ENCODE data around the gene TNFRSF13B. TPM values are rescaled to one million over a fixed set of nuclear protein-coding genes. Genes with fewer than 3 reads are reported as not detected.
"Not testable (repeated sequence)": the region's sequence is repeated elsewhere in the genome, so short reads cannot be mapped to it uniquely, and the experiment has no call there.

The TNFRSF13B gene
- total RNA-seq, 4 donors from 2014 or later: 0.66 TPM; not detected in 3

GRCh38 chr17:16923904-16924695 is 47.8 kb downstream of the TNFRSF13B start:
- Histone ChIP-seq H3K9me3 (no peaks in the 10 kb centered on the region), H3K27me3 (no peaks in the 10 kb centered on the region), H3K4me1 (no peaks in the 10 kb centered on the region), H3K4me3 (no peak overlapping the region), H3K36me3 (no peaks in the 10 kb centered on the region), H3K27ac (replicated peaks in 1 of 4) (no peak overlapping the region)
- TF ChIP-seq POLR2AphosphoS5 (IDR thresholded peaks at IDR 0.05): no peak
- no peak for TF ChIP-seq POLR2A (IDR thresholded peaks at IDR 0.05; ENCODE audit: low read depth)
- no peak for TF ChIP-seq EP300 (IDR thresholded peaks at IDR 0.05)
- TF ChIP-seq, protein P1, sequence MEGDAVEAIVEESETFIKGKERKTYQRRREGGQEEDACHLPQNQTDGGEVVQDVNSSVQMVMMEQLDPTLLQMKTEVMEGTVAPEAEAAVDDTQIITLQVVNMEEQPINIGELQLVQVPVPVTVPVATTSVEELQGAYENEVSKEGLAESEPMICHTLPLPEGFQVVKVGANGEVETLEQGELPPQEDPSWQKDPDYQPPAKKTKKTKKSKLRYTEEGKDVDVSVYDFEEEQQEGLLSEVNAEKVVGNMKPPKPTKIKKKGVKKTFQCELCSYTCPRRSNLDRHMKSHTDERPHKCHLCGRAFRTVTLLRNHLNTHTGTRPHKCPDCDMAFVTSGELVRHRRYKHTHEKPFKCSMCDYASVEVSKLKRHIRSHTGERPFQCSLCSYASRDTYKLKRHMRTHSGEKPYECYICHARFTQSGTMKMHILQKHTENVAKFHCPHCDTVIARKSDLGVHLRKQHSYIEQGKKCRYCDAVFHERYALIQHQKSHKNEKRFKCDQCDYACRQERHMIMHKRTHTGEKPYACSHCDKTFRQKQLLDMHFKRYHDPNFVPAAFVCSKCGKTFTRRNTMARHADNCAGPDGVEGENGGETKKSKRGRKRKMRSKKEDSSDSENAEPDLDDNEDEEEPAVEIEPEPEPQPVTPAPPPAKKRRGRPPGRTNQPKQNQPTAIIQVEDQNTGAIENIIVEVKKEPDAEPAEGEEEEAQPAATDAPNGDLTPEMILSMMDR (IDR thresholded peaks at IDR 0.05): no peak
- 82% methylated on average over 6 of the region's 15 CpGs for WGBS
- intact Hi-C loops (cut with DNase I): no loop called here
- no peak for DNase-seq (ENCODE audit: extremely low spot score)

DNA sequence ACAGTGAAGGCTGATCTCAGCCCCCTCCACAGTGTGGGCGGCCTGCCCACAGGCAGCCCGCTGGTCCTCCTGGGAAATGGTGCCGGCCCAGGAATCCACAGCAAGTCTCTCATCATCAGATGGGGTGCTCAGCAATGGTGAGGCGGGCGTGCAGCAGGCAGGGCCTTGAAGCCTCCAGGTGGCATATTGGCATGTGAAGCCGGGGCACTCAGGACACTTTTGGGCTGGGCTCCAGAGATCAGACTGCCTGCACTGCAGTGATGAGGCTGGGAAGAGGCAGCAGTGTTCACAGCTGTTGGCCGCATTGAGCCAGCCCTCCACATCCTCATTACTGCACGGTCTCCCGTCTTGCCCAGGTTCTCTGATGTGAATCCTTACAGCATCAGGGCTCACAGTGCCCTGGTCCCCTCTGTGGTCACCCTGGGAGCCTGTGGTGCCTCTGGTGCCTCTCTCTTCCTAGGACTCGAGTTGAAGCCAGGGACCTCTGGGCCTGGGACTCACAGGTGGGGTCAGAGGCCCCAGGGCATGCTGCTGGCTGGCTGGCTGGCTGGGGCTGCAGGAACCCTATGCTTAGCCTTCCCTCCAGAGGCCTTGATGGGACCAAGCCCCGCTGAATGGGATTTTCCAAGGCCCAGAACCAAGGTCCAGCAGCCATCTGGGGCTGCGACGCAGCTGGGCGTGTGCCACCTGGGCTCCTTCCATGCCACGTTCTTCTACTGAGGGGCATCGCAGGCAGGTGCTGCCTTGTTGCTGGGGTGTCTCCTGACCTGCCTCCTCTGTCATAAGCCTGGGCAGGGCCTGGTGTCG is 48.6 kb downstream of the TNFRSF13B start:
- TF ChIP-seq EP300 (IDR thresholded peaks at IDR 0.05) (no peak), POLR2AphosphoS5 (IDR thresholded peaks at IDR 0.05) (no peak), POLR2A (IDR thresholded peaks at IDR 0.05; ENCODE audit: low read depth) (no peak)
- TF ChIP-seq, protein P1 (IDR thresholded peaks at IDR 0.05): no peak
- 95% methylated on average over 4 of the region's 17 CpGs for WGBS
- Histone ChIP-seq H3K36me3 (no peaks in the 10 kb centered on the region), H3K9me3 (no peaks in the 10 kb centered on the region), H3K27me3 (no peaks in the 10 kb centered on the region), H3K4me3 (no peak overlapping the region), H3K27ac (replicated peaks in 1 of 4) (no peak overlapping the region), H3K4me1 (no peaks in the 10 kb centered on the region)
- no peak for DNase-seq (ENCODE audit: extremely low spot score)
- intact Hi-C loops (cut with DNase I): no loop called here

GRCh38 chr17:16922386-16923096 is 49.4 kb downstream of the TNFRSF13B start:
- 79% methylated on average over 3 of the region's 4 CpGs for WGBS
- TF ChIP-seq POLR2AphosphoS5 (IDR thresholded peaks at IDR 0.05): no peak
- TF ChIP-seq, protein P1 (IDR thresholded peaks at IDR 0.05): no peak
- TF ChIP-seq EP300 (IDR thresholded peaks at IDR 0.05): no peak
- TF ChIP-seq POLR2A (IDR thresholded peaks at IDR 0.05; ENCODE audit: low read depth): no peak
- H3K27ac ChIP-seq (replicated peaks in 1 of 4): no peak overlapping the region
- no peaks in the 10 kb centered on the region for H3K4me1 ChIP-seq
- H3K36me3 ChIP-seq: no peaks in the 10 kb centered on the region
- H3K9me3 ChIP-seq: no peaks in the 10 kb centered on the region
- no peaks in the 10 kb centered on the region for H3K27me3 ChIP-seq
- DNase-seq (ENCODE audit: extremely low spot score): no peak
- intact Hi-C loops (cut with DNase I): no loop called here
- H3K4me3 ChIP-seq: no peak overlapping the region

DNA sequence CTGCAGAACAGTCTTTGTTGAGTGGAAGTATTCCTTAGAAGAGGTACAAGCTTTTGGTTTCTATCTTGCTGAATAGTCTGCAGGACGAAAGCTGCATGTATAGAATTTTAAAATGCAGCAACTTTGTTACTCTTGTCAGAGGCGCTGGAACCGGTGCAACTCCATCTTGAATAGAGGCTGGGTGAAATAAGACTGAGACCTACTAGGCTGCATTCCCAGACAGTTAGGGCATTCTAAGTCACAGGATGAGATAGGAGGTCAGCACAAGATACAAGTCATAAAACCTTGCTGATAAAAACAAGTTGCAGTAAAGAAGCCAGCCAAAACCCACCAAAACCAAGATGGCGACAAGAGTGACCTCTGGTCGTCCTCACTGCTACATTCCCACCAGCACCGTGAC is 50.5 kb downstream of the TNFRSF13B start:
- WGBS: 93% methylated on average over 6 of the region's 6 CpGs
- H3K36me3 ChIP-seq; intact Hi-C loops (cut with DNase I); H3K4me1 ChIP-seq; H3K9me3 ChIP-seq; H3K4me3 ChIP-seq; H3K27me3 ChIP-seq; DNase-seq (ENCODE audit: extremely low spot score); H3K27ac ChIP-seq (replicated peaks in 1 of 4): not testable (repeated sequence)

DNA sequence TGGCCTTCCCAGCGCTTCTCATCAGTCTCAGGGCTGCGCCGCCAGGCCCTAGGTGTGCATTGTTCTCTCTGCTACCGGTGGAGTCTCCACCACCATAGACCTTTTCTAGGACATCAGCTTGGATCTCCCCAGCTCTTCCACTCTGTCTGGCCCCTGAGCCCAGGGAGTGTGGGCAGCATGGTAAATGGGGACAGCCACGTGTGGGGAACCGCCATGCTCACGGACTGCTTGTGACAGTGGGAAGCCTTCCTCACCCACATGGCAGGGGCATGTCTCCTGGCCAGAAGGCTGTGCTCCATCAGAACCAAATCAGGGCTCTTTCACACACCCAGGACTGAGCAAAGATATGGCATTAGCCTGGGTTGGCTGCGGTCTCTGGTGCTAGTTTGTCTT is 51.3 kb downstream of the TNFRSF13B start:
- H3K4me3 ChIP-seq: no peak overlapping the region
- no peaks in the 10 kb centered on the region for H3K36me3 ChIP-seq
- H3K27me3 ChIP-seq: peaks cover 0 to 4% (median 2%) of the 10 kb centered on the region in 4 donors
- DNase-seq (ENCODE audit: extremely low spot score): no peak
- H3K9me3 ChIP-seq: no peaks in the 10 kb centered on the region
- no peak overlapping the region for H3K27ac ChIP-seq (replicated peaks in 1 of 4)
- intact Hi-C loops (cut with DNase I): no loop called here
- TF ChIP-seq, protein P1 (IDR thresholded peaks at IDR 0.05): no peak
- no peak for TF ChIP-seq EP300 (IDR thresholded peaks at IDR 0.05)
- TF ChIP-seq POLR2A (IDR thresholded peaks at IDR 0.05; ENCODE audit: low read depth): no peak
- TF ChIP-seq POLR2AphosphoS5 (IDR thresholded peaks at IDR 0.05): no peak
- H3K4me1 ChIP-seq: no peaks in the 10 kb centered on the region
- WGBS: 85% methylated on average over 5 of the region's 8 CpGs

Measured in esophagus muscularis mucosa (tissue), 4 donors.